ENCODE results near the gene GDA. TPM values are rescaled to one million over a fixed set of nuclear protein-coding genes. Genes with fewer than 3 reads are reported as not detected.

GDA gene
- total and polyA plus RNA-seq, 2 of the 4 experiments (the other 2 are of a cell fraction) = not detected

DNA sequence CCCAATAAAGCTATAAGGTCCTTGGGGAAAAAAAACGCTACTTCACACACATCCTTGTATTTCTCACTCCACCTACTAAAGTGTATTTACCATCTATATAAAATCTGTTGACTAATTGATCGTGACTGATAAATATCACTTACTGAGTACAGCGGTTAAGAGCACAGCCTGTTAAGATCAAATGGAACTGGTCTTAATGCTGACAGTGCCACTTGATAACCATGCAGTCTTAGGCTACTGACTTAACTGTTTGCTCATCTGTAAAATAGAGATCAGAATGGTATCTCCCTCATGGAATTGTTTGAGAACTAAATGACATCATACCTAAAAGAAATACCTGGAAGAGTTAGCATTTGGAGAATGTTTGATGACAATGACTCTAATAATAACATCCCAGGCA is 148.3 kb downstream of the GDA start:
- H2BK20ac ChIP-seq (ENCODE audit: low read depth, low read length) = no peak overlapping the region
- BruUV-seq (replicated peaks) = no TSS peak
- WGBS, 2 experiments (ENCODE audit: extremely low coverage in 2 of 2, insufficient read length in 1 of 2) = 83% methylated on average over 1 of the region's 3 CpGs; no CpG with 5 or more reads in 1 of the 2 experiments

More for the DNA sequence above, 148.3 kb downstream of the GDA start:
- intact Hi-C loops (cut with micrococcal nuclease) = no loop called here
- Histone ChIP-seq H2AK5ac (ENCODE audit: low read depth, low read length) (no peak overlapping the region), H3K18ac (ENCODE audit: low read depth, low read length) (no peak overlapping the region), H2BK15ac (ENCODE audit: low read depth, low read length) (no peak overlapping the region), H4K91ac (ENCODE audit: insufficient read depth, low read depth, low read length) (no peak overlapping the region), H3K36me3 (ENCODE audit: control insufficient read depth, insufficient read depth, low read length) (no peaks in the 10 kb centered on the region), H3K27ac (ENCODE audit: insufficient read depth, low read length) (no peak overlapping the region), H4K20me1 (ENCODE audit: insufficient read depth, low read length) (no peaks in the 10 kb centered on the region), H3K79me1 (ENCODE audit: low read depth in 1 of 2, low read length in 2 of 2) (no peaks in the 10 kb centered on the region), H3K9ac (ENCODE audit: low read depth, low read length) (no peak overlapping the region), H3K4me1 (ENCODE audit: control insufficient read depth, insufficient read depth, low read length) (peaks cover 2% of the 10 kb centered on the region; the same call in 1 of the 2 replicates), H2AFZ (replicated peaks; ENCODE audit: low read length, poor library complexity) (no peak overlapping the region), H3K14ac (replicated peaks; ENCODE audit: low read depth, low read length) (no peak overlapping the region), H3K23ac (ENCODE audit: low read depth, low read length) (no peak overlapping the region; the same call in 1 of the 2 replicates), H2BK5ac (ENCODE audit: low read depth, low read length, poor library complexity, severe bottlenecking) (no peak overlapping the region), H3K27me3 (ENCODE audit: control insufficient read depth, insufficient read depth, low read length) (peaks cover 6% of the 10 kb centered on the region; the same call in 1 of the 2 replicates), H2AK9ac (replicated peaks; ENCODE audit: low read depth, low read length, poor library complexity) (no peak overlapping the region), H3K56ac (ENCODE audit: extremely low read depth, insufficient read depth, low read length) (no peak overlapping the region), H3K9me3 (ENCODE audit: control insufficient read depth, insufficient read depth, low read length) (no peaks in the 10 kb centered on the region), H3K4me3 (ENCODE audit: insufficient read depth, low read depth, low read length) (no peak overlapping the region), H4K5ac (ENCODE audit: low read depth, low read length) (no peak overlapping the region), H2BK120ac (ENCODE audit: low read depth, low read length) (no peak overlapping the region), H3K9me1 (ENCODE audit: insufficient read depth, low read length) (no peaks in the 10 kb centered on the region; the same call in 1 of the 2 replicates), H4K8ac (ENCODE audit: low read depth in 2 of 2, low read length in 2 of 2) (no peak overlapping the region), H3K4ac (ENCODE audit: low read depth, low read length) (no peak overlapping the region), H3K4me2 (ENCODE audit: low read depth, low read length) (no peak overlapping the region)
- ATAC-seq (ENCODE audit: low read depth) (no peak), DNase-seq (no peak)
- POLR2A ChIA-PET (ENCODE audit: unreplicated experiment) = no interaction called here
- in situ Hi-C loops (cut with MboI; ENCODE audit: low sequenced_read_pairs) = no loop called here
- TF ChIP-seq RCOR1 (IDR thresholded peaks at IDR 0.05; ENCODE audit: insufficient replicate concordance, low read length) (no peak), NFE2L2 (IDR thresholded peaks at IDR 0.05; ENCODE audit: low read depth, low read length) (no peak), BHLHE40 (IDR thresholded peaks at IDR 0.05; ENCODE audit: low read depth, low read length) (no peak), MAZ (IDR thresholded peaks at IDR 0.05; ENCODE audit: borderline replicate concordance, low read depth, low read length) (no peak), RAD21 (IDR thresholded peaks at IDR 0.05; ENCODE audit: low read length) (no peak), CHD1 (IDR thresholded peaks at IDR 0.05; ENCODE audit: low read depth, low read length) (no peak), CEBPB (IDR thresholded peaks at IDR 0.05; ENCODE audit: low read depth, low read length) (no peak), MAFK (IDR thresholded peaks at IDR 0.05; ENCODE audit: low read depth, low read length) (no peak), MXI1 (IDR thresholded peaks at IDR 0.05; ENCODE audit: borderline replicate concordance, low read depth, low read length) (no peak), FOS (IDR thresholded peaks at IDR 0.05; ENCODE audit: low read depth, low read length) (no peak), RFX5 (IDR thresholded peaks at IDR 0.05; ENCODE audit: low read depth, low read length) (no peak), POLR2A (IDR thresholded peaks at IDR 0.05; ENCODE audit: low read depth, low read length) (no peak), SMC3 (IDR thresholded peaks at IDR 0.05; ENCODE audit: low read depth, low read length) (no peak)
- TF ChIP-seq, protein P1, sequence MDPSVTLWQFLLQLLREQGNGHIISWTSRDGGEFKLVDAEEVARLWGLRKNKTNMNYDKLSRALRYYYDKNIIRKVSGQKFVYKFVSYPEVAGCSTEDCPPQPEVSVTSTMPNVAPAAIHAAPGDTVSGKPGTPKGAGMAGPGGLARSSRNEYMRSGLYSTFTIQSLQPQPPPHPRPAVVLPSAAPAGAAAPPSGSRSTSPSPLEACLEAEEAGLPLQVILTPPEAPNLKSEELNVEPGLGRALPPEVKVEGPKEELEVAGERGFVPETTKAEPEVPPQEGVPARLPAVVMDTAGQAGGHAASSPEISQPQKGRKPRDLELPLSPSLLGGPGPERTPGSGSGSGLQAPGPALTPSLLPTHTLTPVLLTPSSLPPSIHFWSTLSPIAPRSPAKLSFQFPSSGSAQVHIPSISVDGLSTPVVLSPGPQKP (IDR thresholded peaks at IDR 0.05; ENCODE audit: borderline replicate concordance, low read depth, low read length) = no peak
- TF ChIP-seq, protein P2, sequence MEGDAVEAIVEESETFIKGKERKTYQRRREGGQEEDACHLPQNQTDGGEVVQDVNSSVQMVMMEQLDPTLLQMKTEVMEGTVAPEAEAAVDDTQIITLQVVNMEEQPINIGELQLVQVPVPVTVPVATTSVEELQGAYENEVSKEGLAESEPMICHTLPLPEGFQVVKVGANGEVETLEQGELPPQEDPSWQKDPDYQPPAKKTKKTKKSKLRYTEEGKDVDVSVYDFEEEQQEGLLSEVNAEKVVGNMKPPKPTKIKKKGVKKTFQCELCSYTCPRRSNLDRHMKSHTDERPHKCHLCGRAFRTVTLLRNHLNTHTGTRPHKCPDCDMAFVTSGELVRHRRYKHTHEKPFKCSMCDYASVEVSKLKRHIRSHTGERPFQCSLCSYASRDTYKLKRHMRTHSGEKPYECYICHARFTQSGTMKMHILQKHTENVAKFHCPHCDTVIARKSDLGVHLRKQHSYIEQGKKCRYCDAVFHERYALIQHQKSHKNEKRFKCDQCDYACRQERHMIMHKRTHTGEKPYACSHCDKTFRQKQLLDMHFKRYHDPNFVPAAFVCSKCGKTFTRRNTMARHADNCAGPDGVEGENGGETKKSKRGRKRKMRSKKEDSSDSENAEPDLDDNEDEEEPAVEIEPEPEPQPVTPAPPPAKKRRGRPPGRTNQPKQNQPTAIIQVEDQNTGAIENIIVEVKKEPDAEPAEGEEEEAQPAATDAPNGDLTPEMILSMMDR (conservative IDR thresholded peaks at IDR 0.05; ENCODE audit: low read depth, low read length) = no peak
- TF ChIP-seq, protein P3, sequence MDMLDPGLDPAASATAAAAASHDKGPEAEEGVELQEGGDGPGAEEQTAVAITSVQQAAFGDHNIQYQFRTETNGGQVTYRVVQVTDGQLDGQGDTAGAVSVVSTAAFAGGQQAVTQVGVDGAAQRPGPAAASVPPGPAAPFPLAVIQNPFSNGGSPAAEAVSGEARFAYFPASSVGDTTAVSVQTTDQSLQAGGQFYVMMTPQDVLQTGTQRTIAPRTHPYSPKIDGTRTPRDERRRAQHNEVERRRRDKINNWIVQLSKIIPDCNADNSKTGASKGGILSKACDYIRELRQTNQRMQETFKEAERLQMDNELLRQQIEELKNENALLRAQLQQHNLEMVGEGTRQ (IDR thresholded peaks at IDR 0.05; ENCODE audit: low read depth, low read length) = no peak
- CTCF ChIA-PET = interaction anchor here (1.0 kb wide), 1 partner anchor 524 kb away, joined by 3 read pairs; no protein-coding TSS in a partner anchor
- dilution Hi-C loops (cut with HindIII; ENCODE audit: low sequenced_read_pairs, unreplicated experiment) = no loop called here
